Fibroblast of lung (primary cell): ENCODE data around the gene TRIP13. TPM values are rescaled to one million over a fixed set of nuclear protein-coding genes. Genes with fewer than 3 reads are reported as not detected.

Experiments used
- DNase-seq, 2 donors: peaks; one replicate each; pipeline versions ENCODE4 v3.0.0 to v3.0.0-alpha.2; 2010; ENCODE audit warnings: low read depth in 2 of 2
- H2AFZ ChIP-seq: 2 replicates; pipeline ENCODE4 v1.5.1; 2012; ENCODE audit warnings: low read length, control low read depth, inconsistent platforms
- H3K27ac ChIP-seq: 2 replicates; pipeline ENCODE4 v1.5.1; 2011; ENCODE audit warnings: low read length, control low read depth; ENCODE audit not compliant: insufficient read depth
- H3K27me3 ChIP-seq: 2 replicates; pipeline ENCODE4 v1.5.1; 2011; ENCODE audit warnings: mild to moderate bottlenecking, low read length; ENCODE audit not compliant: control insufficient read depth, insufficient read depth
- H3K36me3 ChIP-seq: 2 replicates; pipeline ENCODE4 v1.5.1; 2011; ENCODE audit warnings: low read length; ENCODE audit not compliant: control insufficient read depth, insufficient read depth
- H3K4me1 ChIP-seq: 2 replicates; pipeline ENCODE4 v1.5.1; 2011; ENCODE audit warnings: low read length; ENCODE audit not compliant: control insufficient read depth, insufficient read depth; ENCODE audit errors: extremely low read depth
- H3K4me2 ChIP-seq: 2 replicates; pipeline ENCODE4 v1.5.1; 2011; ENCODE audit warnings: low read length, control low read depth; ENCODE audit not compliant: insufficient read depth; ENCODE audit errors: extremely low read depth
- H3K4me3 ChIP-seq, 4 experiments: fragments of 200-600 bp in 1 of 4; sonication (generic) in 1 of 4; replicated peaks in 1 of 4; 2 replicates each; pipeline ENCODE4 v1.5.1; 2011 to 2016; ENCODE audit warnings: low read length in 4 of 4, low read depth in 3 of 4, mild to moderate bottlenecking in 3 of 4, control low read depth in 2 of 4, inconsistent platforms in 1 of 4, mixed read lengths in 1 of 4; ENCODE audit not compliant: insufficient read depth in 1 of 4; ENCODE audit errors: control extremely low read depth in 1 of 4
- H3K79me2 ChIP-seq: 2 replicates; pipeline ENCODE4 v1.5.1; 2012; ENCODE audit warnings: mild to moderate bottlenecking, low read length, inconsistent platforms; ENCODE audit not compliant: control insufficient read depth, insufficient read depth
- H3K9ac ChIP-seq: 2 replicates; pipeline ENCODE4 v1.5.1; 2011; ENCODE audit warnings: mild to moderate bottlenecking, low read length, control low read depth; ENCODE audit not compliant: insufficient read depth
- H3K9me3 ChIP-seq: 2 replicates; pipeline ENCODE4 v1.5.1; 2012; ENCODE audit warnings: low read depth, low read length; ENCODE audit not compliant: control insufficient read depth, insufficient read depth
- H4K20me1 ChIP-seq: 2 replicates; pipeline ENCODE4 v1.5.1; 2011; ENCODE audit warnings: low read length; ENCODE audit not compliant: control insufficient read depth, insufficient read depth; ENCODE audit errors: extremely low read depth
- EZH2 ChIP-seq: IDR thresholded peaks from 2 replicates; pipeline ENCODE4 v1.5.1; 2012; ENCODE audit warnings: low read length, control low read depth, mild to moderate bottlenecking; ENCODE audit errors: missing control alignments
- polyA plus RNA-seq, 2 donors: library from polyadenylated mRNA; depleted of rRNA in 1 of 2; stranded (reverse) in 1 of 2; unstranded in 1 of 2; fragments of >200 nt; gene quantifications; 2 replicates each; pipeline ENCODE4 v1.2.1, GENCODE V29; 2011 to 2012; ENCODE audit warnings: missing spikeins in 1 of 2
- total RNA-seq: library from RNA; depleted of rRNA; stranded (reverse); fragments of >200 nt; gene quantifications from 2 replicates; pipeline ENCODE4 v1.2.1, GENCODE V29; 2014
- TF ChIP-seq, protein P1 (sequence below), 2 donors: IDR thresholded peaks in 1 of 2; conservative IDR thresholded peaks in 1 of 2; 1 replicate in 1 of 2; 2 replicates in 1 of 2; pipeline ENCODE4 v1.5.1; 2011 to 2012; ENCODE audit warnings: low read length in 2 of 2, control low read depth in 1 of 2, inconsistent platforms in 1 of 2, low read depth in 1 of 2, mild to moderate bottlenecking in 1 of 2

TRIP13 gene
- total and polyA plus RNA-seq, 2 donors (not counting 1 experiment from before 2014, with no cell fraction given) = 7.4 to 11.7 TPM

GRCh38 chr5:922436-923280, 30.0 kb downstream of the TRIP13 start:
- H3K27me3 ChIP-seq = peaks cover 4% of the 10 kb centered on the region
- H3K9ac ChIP-seq = no peak overlapping the region
- no peak overlapping the region for H3K4me3 ChIP-seq
- H3K36me3 ChIP-seq = peaks cover 2% of the 10 kb centered on the region
- no peak overlapping the region for H3K4me2 ChIP-seq
- H4K20me1 ChIP-seq = no peaks in the 10 kb centered on the region
- H2AFZ ChIP-seq = no peak overlapping the region
- H3K27ac ChIP-seq = no peak overlapping the region
- no peaks in the 10 kb centered on the region for H3K79me2 ChIP-seq
- DNase-seq = no peak
- H3K9me3 ChIP-seq = no peaks in the 10 kb centered on the region
- H3K4me1 ChIP-seq = no peaks in the 10 kb centered on the region
- TF ChIP-seq EZH2 = no peak
- TF ChIP-seq, protein P1, sequence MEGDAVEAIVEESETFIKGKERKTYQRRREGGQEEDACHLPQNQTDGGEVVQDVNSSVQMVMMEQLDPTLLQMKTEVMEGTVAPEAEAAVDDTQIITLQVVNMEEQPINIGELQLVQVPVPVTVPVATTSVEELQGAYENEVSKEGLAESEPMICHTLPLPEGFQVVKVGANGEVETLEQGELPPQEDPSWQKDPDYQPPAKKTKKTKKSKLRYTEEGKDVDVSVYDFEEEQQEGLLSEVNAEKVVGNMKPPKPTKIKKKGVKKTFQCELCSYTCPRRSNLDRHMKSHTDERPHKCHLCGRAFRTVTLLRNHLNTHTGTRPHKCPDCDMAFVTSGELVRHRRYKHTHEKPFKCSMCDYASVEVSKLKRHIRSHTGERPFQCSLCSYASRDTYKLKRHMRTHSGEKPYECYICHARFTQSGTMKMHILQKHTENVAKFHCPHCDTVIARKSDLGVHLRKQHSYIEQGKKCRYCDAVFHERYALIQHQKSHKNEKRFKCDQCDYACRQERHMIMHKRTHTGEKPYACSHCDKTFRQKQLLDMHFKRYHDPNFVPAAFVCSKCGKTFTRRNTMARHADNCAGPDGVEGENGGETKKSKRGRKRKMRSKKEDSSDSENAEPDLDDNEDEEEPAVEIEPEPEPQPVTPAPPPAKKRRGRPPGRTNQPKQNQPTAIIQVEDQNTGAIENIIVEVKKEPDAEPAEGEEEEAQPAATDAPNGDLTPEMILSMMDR (conservative IDR thresholded peaks at IDR 0.05 in 1 of 2, IDR thresholded peaks at IDR 0.05 in 1 of 2; ENCODE audit: low read depth in 1 of 2, low read length in 2 of 2) = no peak

- H3K4me3 ChIP-seq = no peak overlapping the region
- no peak overlapping the region for H3K4me2 ChIP-seq
- H2AFZ ChIP-seq = no peak overlapping the region
- no peaks in the 10 kb centered on the region for H3K9me3 ChIP-seq
- H3K4me1 ChIP-seq = no peaks in the 10 kb centered on the region
- H3K79me2 ChIP-seq = no peaks in the 10 kb centered on the region
- no peak for TF ChIP-seq EZH2
- TF ChIP-seq, protein P1 (conservative IDR thresholded peaks at IDR 0.05 in 1 of 2, IDR thresholded peaks at IDR 0.05 in 1 of 2; ENCODE audit: low read depth in 1 of 2, low read length in 2 of 2) = peak; percentile 84 to 89
- H3K27me3 ChIP-seq = peaks cover 4% of the 10 kb centered on the region
- H4K20me1 ChIP-seq = no peaks in the 10 kb centered on the region
- no peak overlapping the region for H3K9ac ChIP-seq
- peaks cover 2% of the 10 kb centered on the region for H3K36me3 ChIP-seq
- peak; percentile 40 to 64 for DNase-seq
- no peak overlapping the region for H3K27ac ChIP-seq
Measured at GRCh38 chr5:923281-923873, 30.7 kb downstream of the TRIP13 start.

DNA sequence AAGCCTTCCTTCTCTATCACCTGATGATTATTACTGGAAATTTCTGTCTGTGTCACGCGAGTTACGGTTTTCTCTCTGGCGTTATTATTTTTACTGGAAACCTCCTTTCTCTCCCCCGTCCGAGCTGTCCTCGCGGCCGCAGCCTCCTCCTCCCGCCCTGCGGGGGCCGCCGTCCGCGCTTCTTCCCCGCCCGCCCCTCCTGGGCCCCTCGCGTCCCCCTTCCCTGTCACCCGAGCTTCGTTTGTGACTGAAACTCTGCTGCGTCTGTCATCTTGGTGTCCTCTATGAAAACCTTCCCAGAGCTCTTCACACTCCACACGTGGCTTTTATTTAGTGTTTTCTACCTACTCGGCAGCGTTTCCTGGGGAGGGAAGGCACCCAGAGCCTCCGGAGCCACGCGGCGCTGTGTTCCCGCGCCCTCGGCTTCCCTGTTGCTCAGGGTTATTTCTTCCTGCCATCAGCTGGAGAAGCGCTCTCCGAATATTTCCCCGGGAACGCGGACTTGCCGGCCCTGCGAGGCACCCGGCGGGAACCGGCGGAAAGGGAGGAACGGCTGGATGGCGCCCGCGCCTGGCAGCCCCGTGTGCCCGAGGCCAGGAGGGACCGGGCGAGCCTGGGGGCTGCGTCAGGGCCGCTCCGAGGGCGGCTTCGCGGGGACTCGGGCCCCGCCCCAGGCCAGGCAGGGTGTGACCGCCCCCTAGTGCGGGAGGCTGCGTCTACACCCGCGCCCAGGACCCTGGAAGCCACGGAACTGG, 33.9 kb downstream of the TRIP13 start:
- no peaks in the 10 kb centered on the region for H3K9me3 ChIP-seq
- H3K4me2 ChIP-seq = peak overlapping the region; percentile 13
- peaks cover 2% of the 10 kb centered on the region for H3K36me3 ChIP-seq
- TF ChIP-seq, protein P1 (conservative IDR thresholded peaks at IDR 0.05 in 1 of 2, IDR thresholded peaks at IDR 0.05 in 1 of 2; ENCODE audit: low read depth in 1 of 2, low read length in 2 of 2) = peak; percentile 8 to 32
- no peak for TF ChIP-seq EZH2
- H2AFZ ChIP-seq = no peak overlapping the region
- H3K27ac ChIP-seq = no peak overlapping the region
- no peak overlapping the region for H3K9ac ChIP-seq
- DNase-seq = peak; percentile 18 to 29
- H3K4me1 ChIP-seq = no peaks in the 10 kb centered on the region
- no peaks in the 10 kb centered on the region for H3K79me2 ChIP-seq
- H3K27me3 ChIP-seq = peaks cover 4% of the 10 kb centered on the region
- peak overlapping the region in 2 of 4 experiments; percentile 37 to 48 for H3K4me3 ChIP-seq
- no peaks in the 10 kb centered on the region for H4K20me1 ChIP-seq
